Measurements from ENCODE around the gene MICB. TPM values are rescaled to one million over a fixed set of nuclear protein-coding genes. Genes with fewer than 3 reads are reported as not detected.

The MICB gene
- total RNA-seq, 1 experiment from 2014 or later: 6.4 TPM

DNA sequence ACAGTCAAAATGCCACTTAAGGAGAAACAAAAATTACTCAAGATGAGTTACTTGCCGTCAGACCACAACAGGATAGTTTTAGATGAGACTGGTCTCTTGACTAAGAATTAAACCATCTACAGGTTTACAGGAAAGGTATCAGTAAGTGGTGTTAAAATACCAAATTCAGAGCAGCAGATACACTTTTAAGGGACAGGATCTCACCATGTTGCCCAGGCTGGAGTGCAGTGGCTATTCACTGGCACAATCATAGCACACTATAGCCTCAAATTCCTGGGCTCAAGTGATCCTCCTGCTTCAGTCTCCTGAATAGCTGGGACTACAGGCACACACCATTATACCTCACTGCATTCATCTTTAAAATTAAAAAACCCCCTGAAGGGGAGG lies 35.5 kb downstream of the MICB start:
- TSS peak; percentile 3 for BruUV-seq (replicated peaks)
- no peaks in the 10 kb centered on the region for H3K9me3 Mint-ChIP-seq (ENCODE audit: unreplicated experiment)
- H3K27ac Mint-ChIP-seq (ENCODE audit: unreplicated experiment): no peak overlapping the region
- H3K4me3 Mint-ChIP-seq (ENCODE audit: unreplicated experiment): no peak overlapping the region
- H3K36me3 Mint-ChIP-seq (ENCODE audit: insufficient read depth, unreplicated experiment): peaks cover 99% of the 10 kb centered on the region
- Histone ChIP-seq H3K9me3 (no peaks in the 10 kb centered on the region), H3K4me3 (ENCODE audit: low read depth, low read length) (no peak overlapping the region), H3K27me3 (replicated peaks; ENCODE audit: control insufficient read depth, insufficient read depth, low read length) (no peaks in the 10 kb centered on the region), H3K36me3 (ENCODE audit: control insufficient read depth, insufficient read depth, low read length) (peaks cover 14% of the 10 kb centered on the region), H3K4me1 (no peaks in the 10 kb centered on the region)
- ChIA-PET CTCF (no interaction called here), POLR2A (interaction anchor here (1.0 kb wide), 1 partner anchor 9 kb away, joined by 5 read pairs; the partner anchor contains the start of gene DDX39B)
- intact Hi-C loops (cut with micrococcal nuclease; ENCODE audit: unreplicated experiment): no loop called here
- TF ChIP-seq, protein P1, sequence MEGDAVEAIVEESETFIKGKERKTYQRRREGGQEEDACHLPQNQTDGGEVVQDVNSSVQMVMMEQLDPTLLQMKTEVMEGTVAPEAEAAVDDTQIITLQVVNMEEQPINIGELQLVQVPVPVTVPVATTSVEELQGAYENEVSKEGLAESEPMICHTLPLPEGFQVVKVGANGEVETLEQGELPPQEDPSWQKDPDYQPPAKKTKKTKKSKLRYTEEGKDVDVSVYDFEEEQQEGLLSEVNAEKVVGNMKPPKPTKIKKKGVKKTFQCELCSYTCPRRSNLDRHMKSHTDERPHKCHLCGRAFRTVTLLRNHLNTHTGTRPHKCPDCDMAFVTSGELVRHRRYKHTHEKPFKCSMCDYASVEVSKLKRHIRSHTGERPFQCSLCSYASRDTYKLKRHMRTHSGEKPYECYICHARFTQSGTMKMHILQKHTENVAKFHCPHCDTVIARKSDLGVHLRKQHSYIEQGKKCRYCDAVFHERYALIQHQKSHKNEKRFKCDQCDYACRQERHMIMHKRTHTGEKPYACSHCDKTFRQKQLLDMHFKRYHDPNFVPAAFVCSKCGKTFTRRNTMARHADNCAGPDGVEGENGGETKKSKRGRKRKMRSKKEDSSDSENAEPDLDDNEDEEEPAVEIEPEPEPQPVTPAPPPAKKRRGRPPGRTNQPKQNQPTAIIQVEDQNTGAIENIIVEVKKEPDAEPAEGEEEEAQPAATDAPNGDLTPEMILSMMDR (IDR thresholded peaks at IDR 0.05; ENCODE audit: insufficient read depth in 1 of 2, low read depth in 1 of 2, low read length in 1 of 2, severe bottlenecking in 1 of 2, unreplicated experiment in 1 of 2): no peak
- H3K4me1 Mint-ChIP-seq (ENCODE audit: low read depth, unreplicated experiment): peaks cover 9% of the 10 kb centered on the region
- DNase-seq: no peak
- H3K27me3 Mint-ChIP-seq (ENCODE audit: insufficient read depth, unreplicated experiment): no peaks in the 10 kb centered on the region

DNA sequence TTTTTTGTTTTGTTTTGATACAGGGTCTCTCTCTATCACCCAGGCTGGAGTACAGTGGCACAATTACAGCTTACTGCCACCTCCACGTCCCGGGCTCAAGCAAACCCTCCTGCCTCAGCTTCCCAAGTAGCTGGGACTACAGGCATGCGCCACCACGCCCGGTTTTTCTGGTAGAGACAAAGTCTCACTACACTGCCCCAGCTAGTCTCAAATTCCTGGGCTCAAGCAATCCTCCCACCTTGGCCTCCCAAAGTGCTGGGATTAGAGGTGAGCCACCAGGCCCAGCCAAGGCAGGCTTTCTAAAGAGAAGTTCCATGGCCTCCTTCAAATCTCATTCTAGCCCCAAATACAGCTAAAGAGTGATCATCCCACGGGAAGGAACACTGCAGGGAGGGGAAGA lies 36.1 kb downstream of the MICB start:
- H3K4me3 ChIP-seq (ENCODE audit: low read depth, low read length): no peak overlapping the region
- no peaks in the 10 kb centered on the region for H3K9me3 ChIP-seq
- no peaks in the 10 kb centered on the region for H3K27me3 ChIP-seq (replicated peaks; ENCODE audit: control insufficient read depth, insufficient read depth, low read length)
- H3K27me3 Mint-ChIP-seq (ENCODE audit: insufficient read depth, unreplicated experiment): no peaks in the 10 kb centered on the region
- H3K9me3 Mint-ChIP-seq (ENCODE audit: unreplicated experiment): no peaks in the 10 kb centered on the region
- H3K4me1 ChIP-seq: no peaks in the 10 kb centered on the region; the same call in 1 of the 2 replicates
- ChIA-PET CTCF (no interaction called here), POLR2A (interaction anchor here (1.0 kb wide), 1 partner anchor 8 kb away, joined by 5 read pairs; the partner anchor contains the start of gene DDX39B)
- no peak for DNase-seq
- no peak overlapping the region for H3K27ac Mint-ChIP-seq (ENCODE audit: unreplicated experiment)
- BruUV-seq (replicated peaks): no TSS peak
- peaks cover 11% of the 10 kb centered on the region for H3K4me1 Mint-ChIP-seq (ENCODE audit: low read depth, unreplicated experiment)
- TF ChIP-seq, protein P1 (IDR thresholded peaks at IDR 0.05; ENCODE audit: insufficient read depth in 1 of 2, low read depth in 1 of 2, low read length in 1 of 2, severe bottlenecking in 1 of 2, unreplicated experiment in 1 of 2): no peak
- H3K36me3 ChIP-seq (ENCODE audit: control insufficient read depth, insufficient read depth, low read length): peaks cover 14% of the 10 kb centered on the region
- intact Hi-C loops (cut with micrococcal nuclease; ENCODE audit: unreplicated experiment): no loop called here
- peaks cover 99% of the 10 kb centered on the region for H3K36me3 Mint-ChIP-seq (ENCODE audit: insufficient read depth, unreplicated experiment)
- no peak overlapping the region for H3K4me3 Mint-ChIP-seq (ENCODE audit: unreplicated experiment)

DNA sequence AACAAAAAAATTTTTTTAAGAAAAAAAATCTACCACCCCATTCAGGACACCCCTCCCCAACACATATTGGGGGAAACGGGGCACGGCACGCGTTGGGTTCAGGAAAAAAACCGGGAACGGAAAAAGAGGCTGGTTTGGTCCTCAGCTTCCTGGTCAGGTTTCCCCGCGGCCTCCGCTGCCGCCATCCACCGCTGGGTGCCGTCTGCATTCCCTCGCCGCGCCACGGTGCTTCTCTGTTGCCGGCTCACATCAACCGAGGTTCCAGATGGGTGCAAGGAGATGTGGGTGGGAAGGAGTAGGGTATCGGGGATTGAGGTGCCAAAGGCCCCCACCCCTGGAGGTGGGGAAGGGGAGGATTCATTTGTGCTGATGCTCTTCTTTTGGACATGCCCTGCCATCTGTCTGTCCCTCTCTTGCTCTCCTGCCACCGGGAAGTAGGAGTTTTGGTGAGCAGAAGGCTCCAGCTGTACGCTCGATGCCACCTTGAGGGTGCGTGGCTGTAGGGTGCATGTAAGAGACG lies 36.6 kb downstream of the MICB start:
- no peaks in the 10 kb centered on the region; the same call in 1 of the 2 replicates for H3K4me1 ChIP-seq
- CTCF ChIA-PET: no interaction called here

More for the DNA sequence above, 36.6 kb downstream of the MICB start:
- peaks cover 16% of the 10 kb centered on the region for H3K36me3 ChIP-seq (ENCODE audit: control insufficient read depth, insufficient read depth, low read length)
- DNase-seq: no peak
- H3K4me3 ChIP-seq (ENCODE audit: low read depth, low read length): no peak overlapping the region
- Mint-ChIP-seq H3K9me3 (ENCODE audit: unreplicated experiment) (no peaks in the 10 kb centered on the region), H3K27ac (ENCODE audit: unreplicated experiment) (no peak overlapping the region), H3K4me1 (ENCODE audit: low read depth, unreplicated experiment) (peaks cover 17% of the 10 kb centered on the region), H3K27me3 (ENCODE audit: insufficient read depth, unreplicated experiment) (no peaks in the 10 kb centered on the region), H3K4me3 (ENCODE audit: unreplicated experiment) (no peak overlapping the region), H3K36me3 (ENCODE audit: insufficient read depth, unreplicated experiment) (peaks cover 99% of the 10 kb centered on the region)
- TF ChIP-seq, protein P1 (IDR thresholded peaks at IDR 0.05; ENCODE audit: insufficient read depth in 1 of 2, low read depth in 1 of 2, low read length in 1 of 2, severe bottlenecking in 1 of 2, unreplicated experiment in 1 of 2): no peak
- no peaks in the 10 kb centered on the region for H3K27me3 ChIP-seq (replicated peaks; ENCODE audit: control insufficient read depth, insufficient read depth, low read length)
- intact Hi-C loops (cut with micrococcal nuclease; ENCODE audit: unreplicated experiment): no loop called here
- BruUV-seq (replicated peaks): no TSS peak
- POLR2A ChIA-PET: interaction anchor here (1.0 kb wide), 1 partner anchor 7 kb away, joined by 5 read pairs; the partner anchor contains the start of gene DDX39B
- H3K9me3 ChIP-seq: no peaks in the 10 kb centered on the region
